Activated CD8-positive, alpha-beta memory T cell treated with anti-CD3 and anti-CD28 coated beads, Interleukin-2, amount 50 U/mL, for 1 hour (primary cell): ENCODE measurements around the gene PRRG4.
"Not testable (repeated sequence)": the region's sequence is repeated elsewhere in the genome, so short reads cannot be mapped to it uniquely, and the experiment has no call there.

Source experiments
- DNase-seq: peaks from one replicate; pipeline ENCODE4 v3.0.0-alpha.2; 2020; ENCODE audit errors: extremely low read depth

Gene PRRG4

GRCh38 chr11:32830796-32831195, 1.1 kb downstream of the PRRG4 start:
- no peak for DNase-seq

- DNase-seq: no peak
Observed at GRCh38 chr11:32831221-32831620, 1.5 kb downstream of the PRRG4 start.

- no peak for DNase-seq
Observed at GRCh38 chr11:32833921-32834320, 4.2 kb downstream of the PRRG4 start.

GRCh38 chr11:32836946-32837345, 7.2 kb downstream of the PRRG4 start:
- no peak for DNase-seq

- no peak for DNase-seq
Observed at GRCh38 chr11:32838505-32839274, 9.0 kb downstream of the PRRG4 start.

GRCh38 chr11:32839308-32839707, 9.6 kb downstream of the PRRG4 start:
- DNase-seq: no peak

GRCh38 chr11:32840587-32840986, 10.9 kb downstream of the PRRG4 start:
- no peak for DNase-seq

GRCh38 chr11:32843544-32843943, 13.8 kb downstream of the PRRG4 start:
- DNase-seq: no peak

GRCh38 chr11:32847511-32847910, 17.8 kb downstream of the PRRG4 start:
- DNase-seq: no peak

GRCh38 chr11:32849761-32850160, 20.0 kb downstream of the PRRG4 start:
- no peak for DNase-seq

- no peak for DNase-seq
Observed at GRCh38 chr11:32851251-32851650, 21.5 kb downstream of the PRRG4 start.

GRCh38 chr11:32852207-32852606, 22.5 kb downstream of the PRRG4 start:
- no peak for DNase-seq

- no peak for DNase-seq
Observed at GRCh38 chr11:32855601-32856000, 25.9 kb downstream of the PRRG4 start.

- DNase-seq: no peak
Observed at GRCh38 chr11:32858731-32859130, 29.0 kb downstream of the PRRG4 start.

- DNase-seq: no peak
Observed at GRCh38 chr11:32861850-32862577, 32.3 kb downstream of the PRRG4 start.

GRCh38 chr11:32864555-32864954, 34.8 kb downstream of the PRRG4 start:
- no peak for DNase-seq

- not testable (repeated sequence) for DNase-seq
Observed at GRCh38 chr11:32868752-32869151, 39.0 kb downstream of the PRRG4 start.

- DNase-seq: no peak
Observed at GRCh38 chr11:32870676-32871075, 40.9 kb downstream of the PRRG4 start.

GRCh38 chr11:32874132-32874531, 44.4 kb downstream of the PRRG4 start:
- no peak for DNase-seq

GRCh38 chr11:32881286-32881685, 51.6 kb downstream of the PRRG4 start:
- DNase-seq: no peak

- DNase-seq: no peak
Observed at GRCh38 chr11:32883421-32883820, 53.7 kb downstream of the PRRG4 start.

- no peak for DNase-seq
Observed at GRCh38 chr11:32884023-32884422, 54.3 kb downstream of the PRRG4 start.

GRCh38 chr11:32884770-32885384, 55.1 kb downstream of the PRRG4 start:
- DNase-seq: no peak
